ENCODE data around the gene CDAN1.

DNA sequence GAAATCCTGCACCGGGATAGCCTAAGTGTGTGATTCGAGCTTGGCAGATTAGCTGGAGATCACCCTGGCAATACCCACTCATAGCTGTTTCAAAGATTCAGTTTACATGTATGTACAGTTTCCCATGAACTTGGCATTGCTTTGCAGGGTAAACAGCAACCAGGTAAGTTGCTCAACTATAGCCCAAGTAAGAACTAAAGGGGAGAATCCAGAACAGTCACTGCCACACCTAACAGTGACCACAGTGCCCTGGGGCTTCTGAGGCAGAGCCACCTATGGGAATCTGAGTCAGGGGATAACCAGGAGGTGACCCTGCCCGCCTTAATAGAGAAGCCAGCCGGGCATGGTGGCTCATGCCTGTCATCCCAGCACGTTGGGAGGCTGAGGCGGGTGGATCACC lies 15.9 kb downstream of the CDAN1 start:
- TF ChIP-seq CTCF (IDR thresholded peaks at IDR 0.05) (no peak), POLR2A (IDR thresholded peaks at IDR 0.05) (no peak)
